GM21825 (cell line): ENCODE data around the gene SCGB1D2.
"Not testable (repeated sequence)": the region's sequence is repeated elsewhere in the genome, so short reads cannot be mapped to it uniquely, and the experiment has no call there.

ENCODE experiments used
- ATAC-seq: cut with Tn5 transposase; IDR thresholded peaks from one replicate; pipeline ENCODE4 v1.9.1; 2021; ENCODE audit warnings: mild to moderate bottlenecking, moderate library complexity; ENCODE audit not compliant: unreplicated experiment

Gene SCGB1D2, protein sequence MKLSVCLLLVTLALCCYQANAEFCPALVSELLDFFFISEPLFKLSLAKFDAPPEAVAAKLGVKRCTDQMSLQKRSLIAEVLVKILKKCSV

DNA sequence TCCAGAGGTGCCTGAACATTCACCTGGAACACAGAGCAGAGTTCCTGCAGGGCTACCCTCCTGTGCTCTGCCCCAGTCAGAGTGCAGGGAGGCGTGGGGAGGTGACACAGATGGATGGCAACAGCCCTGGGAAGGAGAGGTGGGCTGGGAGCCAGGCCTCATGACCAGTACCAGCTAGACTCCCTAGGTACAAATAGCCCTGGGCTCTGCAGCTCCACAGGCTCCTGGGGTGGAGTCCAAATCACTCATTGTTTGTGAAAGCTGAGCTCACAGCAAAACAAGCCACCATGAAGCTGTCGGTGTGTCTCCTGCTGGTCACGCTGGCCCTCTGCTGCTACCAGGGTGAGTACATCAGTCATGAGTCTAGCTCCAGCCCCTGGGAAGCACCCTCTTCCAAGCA is at the start of gene SCGB1D2:
TSS of gene SCGB1D2 (plus strand) at position 219 of the 400 bp plus-strand sequence. CDS start at position 288, 69 bp downstream.
- no peak for ATAC-seq

GRCh38 chr11:62193952-62194351 is 48.1 kb upstream of the SCGB1D2 start:
- no peak for ATAC-seq

DNA sequence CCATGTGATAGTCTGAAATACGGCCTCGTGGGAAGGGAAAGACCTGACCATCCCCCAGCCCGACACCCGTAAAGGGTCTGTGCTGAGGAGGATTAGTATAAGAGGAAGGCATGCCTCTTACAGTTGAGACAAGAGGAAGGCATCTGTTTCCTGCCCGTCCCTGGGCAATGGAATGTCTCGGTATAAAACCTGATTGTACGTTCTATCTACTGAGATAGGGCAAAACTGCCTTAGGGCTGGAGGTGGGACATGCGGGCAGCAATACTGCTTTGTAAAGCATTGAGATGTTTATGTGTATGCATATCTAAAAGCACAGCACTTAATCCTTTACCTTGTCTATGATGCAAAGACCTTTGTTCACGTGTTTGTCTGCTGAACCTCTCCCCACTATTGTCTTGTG is 47.0 kb upstream of the SCGB1D2 start:
- ATAC-seq: not testable (repeated sequence)

GRCh38 chr11:62195945-62196344 is 46.1 kb upstream of the SCGB1D2 start:
- ATAC-seq: no peak

DNA sequence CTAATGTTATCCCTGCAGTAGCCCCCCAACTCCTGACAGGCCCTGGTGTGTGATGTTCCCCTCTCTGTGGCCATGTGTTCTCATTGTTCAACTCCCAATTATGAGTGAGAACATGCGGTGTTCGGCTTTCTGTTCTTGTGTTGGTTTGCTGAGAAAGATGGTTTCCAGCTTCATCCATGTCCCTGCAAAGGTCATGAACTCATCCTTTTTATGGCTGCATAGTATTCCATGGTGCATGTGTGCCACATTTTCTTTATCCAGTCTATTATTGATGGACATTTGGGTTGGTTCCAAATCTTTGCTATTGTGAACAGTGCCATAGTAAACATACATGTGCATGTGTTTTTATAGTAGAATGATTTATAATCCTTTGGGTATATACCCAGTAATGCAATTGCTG is 44.6 kb upstream of the SCGB1D2 start:
- not testable (repeated sequence) for ATAC-seq

DNA sequence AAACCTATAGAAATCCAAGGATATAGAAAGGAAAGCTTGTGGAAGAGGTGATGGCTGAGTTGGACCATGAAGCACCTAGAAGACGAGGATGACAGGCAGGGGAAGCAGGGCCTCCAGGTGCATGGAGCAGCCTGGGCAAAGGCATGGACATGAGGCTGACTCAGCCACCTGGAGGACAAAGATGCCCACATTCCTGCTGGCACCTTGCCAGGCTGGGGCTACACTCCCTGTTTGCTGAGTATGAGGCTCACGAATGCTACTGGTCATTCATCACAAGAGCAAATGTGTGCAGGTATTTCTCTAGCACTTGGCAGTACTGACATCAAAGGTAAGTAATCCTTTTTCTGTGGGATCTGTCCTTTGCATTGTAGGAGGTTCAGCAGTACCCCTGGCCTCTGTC is 40.7 kb upstream of the SCGB1D2 start:
- ATAC-seq: no peak

GRCh38 chr11:62202910-62203309 is 39.1 kb upstream of the SCGB1D2 start:
- ATAC-seq: no peak

DNA sequence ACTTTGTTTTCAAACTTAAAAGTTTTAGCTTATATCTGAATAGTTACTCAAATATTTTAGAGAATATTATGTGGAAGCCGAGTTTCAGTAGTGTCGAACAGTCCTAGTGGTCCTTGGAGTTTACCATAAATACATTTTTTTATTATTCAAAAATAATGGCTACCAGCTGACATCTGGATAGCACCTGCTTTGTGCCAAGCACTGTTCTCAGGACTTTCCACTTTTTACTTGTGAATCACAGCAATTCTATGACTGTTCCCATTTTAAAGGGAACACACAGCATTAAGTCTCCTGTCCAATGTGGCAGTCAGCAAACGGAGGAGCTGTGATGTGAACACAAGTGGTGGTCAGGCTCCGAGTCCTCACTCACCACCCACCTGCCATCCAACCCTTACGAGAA is 37.6 kb upstream of the SCGB1D2 start:
- no peak for ATAC-seq

DNA sequence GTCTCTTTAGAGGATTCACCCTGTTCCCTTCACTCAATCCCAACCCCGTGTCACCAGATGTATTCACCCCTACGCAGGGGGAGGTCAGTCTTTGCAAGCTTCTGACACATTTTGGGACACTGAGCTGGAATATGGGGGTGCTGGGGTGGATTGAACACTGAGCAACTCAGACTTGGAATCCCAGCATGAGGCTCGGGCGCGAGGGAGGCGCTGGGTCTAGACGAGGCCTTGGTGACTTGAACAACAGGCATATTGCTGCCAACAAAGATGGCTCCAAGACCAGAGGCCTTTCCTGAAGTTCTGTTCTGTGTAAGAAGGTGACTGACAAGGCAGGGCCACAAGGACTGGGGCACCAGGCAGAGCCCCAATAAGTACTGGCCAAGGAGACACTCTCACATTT is 36.6 kb upstream of the SCGB1D2 start:
- ATAC-seq: no peak

DNA sequence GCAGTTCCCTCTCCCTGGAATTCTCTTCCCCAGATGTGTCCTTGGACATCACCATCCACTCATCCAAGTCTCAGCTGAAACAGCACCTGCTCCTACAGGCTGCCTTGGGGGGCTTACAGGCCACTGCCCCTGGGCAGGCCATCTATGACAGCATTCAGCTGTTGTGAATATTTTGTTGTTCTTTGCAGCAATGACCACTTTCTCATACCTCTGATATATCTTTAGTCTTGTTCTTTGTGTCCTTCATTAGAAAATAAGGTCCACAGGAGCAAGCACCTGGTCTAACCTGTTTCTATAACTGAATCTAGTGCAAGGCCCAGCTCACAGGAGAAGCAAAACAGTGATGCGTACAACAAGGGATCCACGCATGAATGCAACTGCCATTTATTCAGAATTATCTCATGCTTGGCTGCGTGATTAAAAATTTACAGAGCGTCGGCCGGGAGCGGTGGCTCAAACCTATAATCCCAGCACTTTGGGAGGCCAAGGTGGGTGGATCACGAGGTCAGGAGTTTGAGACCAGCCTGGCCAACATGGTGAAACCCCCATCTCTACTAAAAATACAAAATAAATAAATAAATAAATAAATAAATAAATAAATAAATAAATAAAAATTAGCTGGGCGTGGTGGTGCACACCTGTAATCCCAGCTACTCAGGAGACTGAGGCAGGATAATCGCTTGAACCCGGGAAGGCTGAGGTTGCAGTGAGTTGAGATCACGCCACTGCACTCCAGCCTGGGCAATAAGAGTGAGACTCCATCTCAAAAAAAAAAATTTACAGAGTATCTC is 35.6 kb upstream of the SCGB1D2 start:
- ATAC-seq: not testable (repeated sequence)

DNA sequence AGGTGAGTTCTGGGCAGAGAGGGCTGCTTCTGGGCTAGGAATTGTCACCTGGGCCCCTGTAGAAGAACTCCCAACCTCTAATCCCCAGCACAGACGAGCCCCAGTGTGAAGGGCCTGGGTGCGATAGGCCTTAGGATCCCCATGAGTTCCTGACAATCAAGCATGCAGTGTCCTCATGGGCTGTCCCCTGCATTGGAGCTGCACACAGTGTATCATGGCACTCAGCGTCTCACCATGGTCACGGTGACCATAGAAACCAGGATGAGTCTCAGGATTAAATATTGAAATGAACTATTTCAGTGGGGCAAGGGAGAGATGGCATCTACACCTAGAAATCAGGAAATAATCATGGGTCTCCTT is 33.3 kb upstream of the SCGB1D2 start:
- no peak for ATAC-seq

GRCh38 chr11:62217191-62217748 is 24.8 kb upstream of the SCGB1D2 start:
- no peak for ATAC-seq

DNA sequence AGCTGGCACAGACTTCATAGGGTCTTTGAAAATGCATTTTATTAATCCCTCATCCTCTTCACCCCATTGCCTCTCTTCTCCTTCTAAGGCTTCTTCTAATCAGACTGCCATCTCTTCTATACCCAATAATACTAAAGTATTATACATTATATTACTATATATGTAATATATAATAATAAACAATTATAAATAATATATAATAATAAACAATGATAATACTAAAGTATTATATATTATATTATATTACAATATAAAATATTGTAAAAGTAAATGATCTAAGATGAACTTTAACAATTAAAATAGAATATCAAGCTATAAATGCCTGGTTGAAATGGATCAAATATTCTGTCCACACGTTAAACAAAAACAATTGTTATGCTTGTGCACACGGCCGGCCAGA is 20.5 kb upstream of the SCGB1D2 start:
- no peak for ATAC-seq

GRCh38 chr11:62223095-62223494 is 18.9 kb upstream of the SCGB1D2 start:
- ATAC-seq: no peak

GRCh38 chr11:62233730-62234129 is 8.3 kb upstream of the SCGB1D2 start:
- ATAC-seq: no peak

GRCh38 chr11:62236187-62236586 is 5.9 kb upstream of the SCGB1D2 start:
- ATAC-seq: no peak

DNA sequence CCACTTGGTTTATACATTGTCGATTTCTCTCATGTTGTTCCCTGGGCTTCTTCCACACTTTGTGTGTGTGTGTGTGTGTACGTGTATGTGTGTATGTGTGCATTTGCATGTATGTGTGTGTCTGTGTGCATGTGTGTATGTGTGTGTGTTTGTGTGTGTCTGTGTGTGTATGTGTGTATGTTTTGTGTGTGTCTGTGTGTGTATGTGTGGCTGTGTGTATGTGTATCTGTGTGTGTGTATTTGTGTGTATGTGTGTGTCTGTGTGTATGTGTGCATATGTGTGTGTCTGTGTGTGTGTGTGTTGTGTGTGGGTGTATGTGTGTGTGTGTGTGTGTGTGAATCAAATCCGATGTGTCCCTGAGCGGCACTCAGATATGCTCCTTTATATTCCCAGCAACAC is 4.5 kb upstream of the SCGB1D2 start:
- no peak for ATAC-seq

GRCh38 chr11:62238151-62238550 is 3.9 kb upstream of the SCGB1D2 start:
- no peak for ATAC-seq

- ATAC-seq: no peak
These were observed 944 bp upstream of the SCGB1D2 start for GRCh38 chr11:62241095-62241494.

DNA sequence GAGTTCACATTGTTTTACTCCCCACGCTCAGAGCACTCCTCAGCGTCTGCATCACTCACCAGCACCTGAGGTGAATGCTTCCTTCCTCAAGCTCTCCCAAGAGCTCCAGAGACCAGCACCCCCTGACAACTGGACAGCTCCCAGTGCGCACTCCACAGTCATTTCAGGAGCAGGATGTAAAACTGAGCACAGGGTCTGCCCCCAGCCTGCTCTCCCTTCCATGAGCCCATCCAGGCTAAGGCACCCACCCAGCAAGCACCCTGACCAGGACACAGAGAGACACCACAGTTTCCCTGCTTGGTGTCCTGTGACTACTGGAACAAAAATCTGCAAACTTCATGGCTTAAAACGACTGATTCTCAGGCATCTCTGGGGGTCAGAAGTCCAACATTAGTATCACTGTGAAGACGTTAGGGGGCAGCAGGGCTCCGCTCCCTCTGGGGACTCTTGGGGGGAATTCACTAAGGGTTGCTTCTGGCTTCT is 3.3 kb downstream of the SCGB1D2 start:
- no peak for ATAC-seq

- ATAC-seq: no peak
These were observed 9.7 kb downstream of the SCGB1D2 start for GRCh38 chr11:62251698-62252097.

GRCh38 chr11:62253999-62254542 is 12.0 kb downstream of the SCGB1D2 start:
- no peak for ATAC-seq
